Measurements from ENCODE around the gene MON1A. TPM values are rescaled to one million over a fixed set of nuclear protein-coding genes. Genes with fewer than 3 reads are reported as not detected.

MON1A gene
- total RNA-seq, 1 experiment from 2014 or later: 16.3 TPM

Other genes with a start within 250 kb of the MON1A start
- 0.88 and 3.4 TPM in 2 replicates for gene MST1, start 240.3 kb downstream of the MON1A start, total RNA-seq (2014; rRNA removed; shearing (Covaris generic))
- 11.0 and 17.4 TPM in 2 replicates for gene RNF123, start 240.3 kb downstream of the MON1A start, total RNA-seq (2014; rRNA removed; shearing (Covaris generic))
- gene AMIGO3, start 210.1 kb downstream of the MON1A start, total RNA-seq (2014; rRNA removed; shearing (Covaris generic)): 1.1 and 4.3 TPM in 2 replicates
- gene GMPPB, start 205.9 kb downstream of the MON1A start, total RNA-seq (2014; rRNA removed; shearing (Covaris generic)): 28.5 and 49.1 TPM in 2 replicates
- 26.4 and 32.5 TPM in 2 replicates for gene IP6K1, start 143.3 kb downstream of the MON1A start, total RNA-seq (2014; rRNA removed; shearing (Covaris generic))
- gene CDHR4, start 129.9 kb downstream of the MON1A start, total RNA-seq (2014; rRNA removed; shearing (Covaris generic)): not detected in 2 replicates
- gene INKA1, start 126.5 kb downstream of the MON1A start, total RNA-seq (2014; rRNA removed; shearing (Covaris generic)): 4.1 and 6.6 TPM in 2 replicates
- 22.3 and 27.2 TPM in 2 replicates for gene UBA7, start 115.9 kb downstream of the MON1A start, total RNA-seq (2014; rRNA removed; shearing (Covaris generic))
- gene TRAIP, start 73.2 kb downstream of the MON1A start, total RNA-seq (2014; rRNA removed; shearing (Covaris generic)): 13.5 and 15.0 TPM in 2 replicates
- not detected in 2 replicates for gene CAMKV, start 59.9 kb downstream of the MON1A start, total RNA-seq (2014; rRNA removed; shearing (Covaris generic))
- gene MST1R, start 25.9 kb downstream of the MON1A start, total RNA-seq (2014; rRNA removed; shearing (Covaris generic)): 0.29 and 0.36 TPM in 2 replicates
- 38.0 and 38.9 TPM in 2 replicates for gene RBM6, start 10.3 kb upstream of the MON1A start, total RNA-seq (2014; rRNA removed; shearing (Covaris generic))
- 81.7 and 108 TPM in 2 replicates for gene RBM5, start 159.1 kb upstream of the MON1A start, total RNA-seq (2014; rRNA removed; shearing (Covaris generic))
- 1.5 and 1.9 TPM in 2 replicates for gene SEMA3F, start 225.5 kb upstream of the MON1A start, total RNA-seq (2014; rRNA removed; shearing (Covaris generic))